HepG2 (cell line): Measurements from ENCODE around the gene ATG9A. TPM values are rescaled to one million over a fixed set of nuclear protein-coding genes. Genes with fewer than 3 reads are reported as not detected.
A peak's percentile ranks its signal among the peaks of the same experiment; 100 is the strongest.

ENCODE experiments used
- ARNT ChIP-seq: fragments of 450-650 bp; IDR thresholded peaks from 2 replicates; pipeline ENCODE4 v1.6.1; 2017
- ARNTL ChIP-seq: sonication (generic); formaldehyde crosslinking; IDR thresholded peaks from 2 replicates; pipeline ENCODE4 v1.4.0; 2020; ENCODE audit warnings: mild to moderate bottlenecking, missing genetic modification reagents
- CBFB ChIP-seq: sonication (generic); formaldehyde crosslinking; IDR thresholded peaks from 2 replicates; pipeline ENCODE4 v1.4.0; 2020; ENCODE audit warnings: missing genetic modification reagents
- HES4 ChIP-seq: sonication (generic); formaldehyde crosslinking; IDR thresholded peaks from 2 replicates; pipeline ENCODE4 v1.9.0; 2021; ENCODE audit warnings: mild to moderate bottlenecking, missing genetic modification reagents, borderline replicate concordance
- HOXA5 ChIP-seq: sonication (generic); formaldehyde crosslinking; IDR thresholded peaks from 2 replicates; pipeline ENCODE4 v1.4.0; 2020; ENCODE audit warnings: missing genetic modification reagents
- HOXA7 ChIP-seq: sonication (generic); formaldehyde crosslinking; IDR thresholded peaks from 2 replicates; pipeline ENCODE4 v1.8.1; 2022; ENCODE audit warnings: mild to moderate bottlenecking, missing genetic modification reagents, moderate library complexity
- HOXA9 ChIP-seq: sonication (generic); formaldehyde crosslinking; IDR thresholded peaks from 2 replicates; pipeline ENCODE4 v1.8.1; 2022; ENCODE audit warnings: missing genetic modification reagents, mild to moderate bottlenecking, moderate library complexity, borderline replicate concordance
- KDM5B ChIP-seq: sonication (generic); formaldehyde crosslinking; IDR thresholded peaks from 2 replicates; pipeline ENCODE4 v1.4.0; 2020; ENCODE audit warnings: missing genetic modification reagents, mild to moderate bottlenecking, borderline replicate concordance
- KLF13 ChIP-seq: sonication (generic); formaldehyde crosslinking; IDR thresholded peaks from 2 replicates; pipeline ENCODE4 v1.4.0; 2020; ENCODE audit warnings: mild to moderate bottlenecking, missing genetic modification reagents
- MAFF ChIP-seq: IDR thresholded peaks from 2 replicates; pipeline ENCODE4 v1.6.1; 2011; ENCODE audit warnings: low read depth, low read length, improper control_type of control experiment
- PHF20 ChIP-seq: sonication (generic); formaldehyde crosslinking; IDR thresholded peaks from 2 replicates; pipeline ENCODE4 v1.5.0; 2020; ENCODE audit warnings: mild to moderate bottlenecking, missing genetic modification reagents
- RARG ChIP-seq: sonication (generic); formaldehyde crosslinking; IDR thresholded peaks from 2 replicates; pipeline ENCODE4 v1.4.0; 2020; ENCODE audit warnings: low read depth, mild to moderate bottlenecking, missing genetic modification reagents
- SMARCE1 ChIP-seq: fragments of 450-650 bp; IDR thresholded peaks from 2 replicates; pipeline ENCODE4 v1.6.1; 2017; ENCODE audit warnings: borderline replicate concordance
- SP5 ChIP-seq: IDR thresholded peaks from 2 replicates; pipeline ENCODE4 v1.6.1; 2016; ENCODE audit warnings: low read depth, borderline replicate concordance
- TCF7L2 ChIP-seq: IDR thresholded peaks from 2 replicates; pipeline ENCODE4 v1.6.1; 2011; ENCODE audit warnings: mild to moderate bottlenecking, low read depth, low read length, moderate library complexity
- TOPORS ChIP-seq: sonication (generic); formaldehyde crosslinking; IDR thresholded peaks from 2 replicates; pipeline ENCODE4 v1.8.0; 2023; ENCODE audit warnings: mild to moderate bottlenecking, missing genetic modification reagents
- U2AF2 ChIP-seq: fragments of 200-400 bp; formaldehyde crosslinking; IDR thresholded peaks from 2 replicates; pipeline ENCODE4 v1.6.1; 2017; ENCODE audit warnings: low read depth, mild to moderate bottlenecking, low read length
- ZNF20 ChIP-seq: sonication (generic); formaldehyde crosslinking; IDR thresholded peaks from 2 replicates; pipeline ENCODE4 v1.4.0; 2020; ENCODE audit warnings: mild to moderate bottlenecking, moderate library complexity, missing genetic modification reagents
- ZNF260 ChIP-seq: sonication (generic); formaldehyde crosslinking; IDR thresholded peaks from 2 replicates; pipeline ENCODE4 v1.4.0; 2020; ENCODE audit warnings: missing genetic modification reagents, low read depth, mild to moderate bottlenecking, borderline replicate concordance
- ZNF281 ChIP-seq: sonication (generic); formaldehyde crosslinking; IDR thresholded peaks from 2 replicates; pipeline ENCODE4 v1.4.0; 2020; ENCODE audit warnings: missing genetic modification reagents, borderline replicate concordance
- ZNF282 ChIP-seq: fragments of 450-650 bp; IDR thresholded peaks from 2 replicates; pipeline ENCODE4 v1.6.1; 2018; ENCODE audit not compliant: partially characterized antibody
- ZNF577 ChIP-seq: sonication (generic); formaldehyde crosslinking; IDR thresholded peaks from 2 replicates; pipeline ENCODE4 v1.4.0; 2020; ENCODE audit warnings: mild to moderate bottlenecking, low read depth, missing genetic modification reagents, borderline replicate concordance
- ZNF605 ChIP-seq: sonication (generic); formaldehyde crosslinking; IDR thresholded peaks from 2 replicates; pipeline ENCODE4 v1.8.0; 2022; ENCODE audit warnings: mild to moderate bottlenecking, missing genetic modification reagents
- ZNF615 ChIP-seq: sonication (generic); formaldehyde crosslinking; IDR thresholded peaks from 2 replicates; pipeline ENCODE4 v1.5.0; 2020; ENCODE audit warnings: mild to moderate bottlenecking, missing genetic modification reagents, borderline replicate concordance
- ZNF709 ChIP-seq: sonication (generic); formaldehyde crosslinking; IDR thresholded peaks from 2 replicates; pipeline ENCODE4 v1.5.0; 2020; ENCODE audit warnings: mild to moderate bottlenecking, missing genetic modification reagents
- ZNF777 ChIP-seq: sonication (generic); formaldehyde crosslinking; IDR thresholded peaks from 2 replicates; pipeline ENCODE4 v1.4.0; 2020; ENCODE audit warnings: missing genetic modification reagents
- polyA plus RNA-seq, 8 experiments: library from polyadenylated mRNA; depleted of rRNA in 3 of 8; stranded (reverse) in 7 of 8; unstranded in 1 of 8; fragments of >200 nt; fragmentation: Illumina TruSeq in 4 of 8; extraction: Trizol in 4 of 8; gene quantifications; 2 replicates each; pipeline versions ENCODE4 v1.2.1 to v1.2.3, GENCODE V29; 2011 to 2016; ENCODE audit warnings: low read depth in 4 of 8, missing spikeins in 1 of 8, mixed read lengths in 1 of 8; ENCODE audit not compliant: insufficient read depth in 1 of 8
- total RNA-seq, 5 experiments: library from RNA; depleted of rRNA; stranded (reverse); fragments of >200 nt; fragmentation: Illumina TruSeq; extraction: Trizol; gene quantifications; 2 replicates each; pipeline ENCODE4 v1.2.3, GENCODE V29; 2016; ENCODE audit warnings: low read depth in 1 of 5
- TF ChIP-seq, protein P1 (sequence below): sonication (generic); formaldehyde crosslinking; conservative IDR thresholded peaks from 2 replicates; pipeline ENCODE4 v1.5.0; 2020; ENCODE audit warnings: missing genetic modification reagents
- TF ChIP-seq, protein P2 (sequence below): sonication (generic); formaldehyde crosslinking; IDR thresholded peaks from 2 replicates; pipeline ENCODE4 v1.5.0; 2020; ENCODE audit warnings: missing genetic modification reagents

The ATG9A gene
- total and polyA plus RNA-seq, 2 of the 13 experiments (the other 11 are each of a cell fraction or from before 2014, with no cell fraction given) = 35.0 to 131 TPM

- TF ChIP-seq ZNF281 (0 out of 2 replicates have a peak, but pooled peaks have one; percentile 22), ZNF605 (peak; percentile 30; the same call in 1 of the 2 replicates), U2AF2 (no peak), HOXA7 (CRISPR knock-in tag) (no peak), HOXA5 (no peak; the same call in 1 of the 2 replicates), TOPORS (no peak), MAFF (no peak), PHF20 (CRISPR knock-in tag) (0 out of 2 replicates have a peak, but pooled peaks have one; percentile 34), ZNF615 (CRISPR knock-in tag) (no peak), ZNF282 (no peak), ARNT (no peak), KDM5B (CRISPR knock-in tag) (0 out of 2 replicates have a peak, but pooled peaks have one; percentile 4), RARG (CRISPR knock-in tag) (no peak), ZNF709 (CRISPR knock-in tag) (no peak), TCF7L2 (no peak), SP5 (no peak), ZNF777 (CRISPR knock-in tag) (peak; percentile 39; the same call in 1 of the 2 replicates), ZNF20 (CRISPR knock-in tag) (no peak), HES4 (no peak), SMARCE1 (no peak), ZNF260 (CRISPR knock-in tag) (no peak), ZNF577 (CRISPR knock-in tag) (no peak), HOXA9 (CRISPR knock-in tag) (no peak), KLF13 (CRISPR knock-in tag) (0 out of 2 replicates have a peak, but pooled peaks have one; percentile 37), ARNTL (CRISPR knock-in tag) (no peak), CBFB (CRISPR knock-in tag) (0 out of 2 replicates have a peak, but pooled peaks have one; percentile 9)
- TF ChIP-seq, protein P1, sequence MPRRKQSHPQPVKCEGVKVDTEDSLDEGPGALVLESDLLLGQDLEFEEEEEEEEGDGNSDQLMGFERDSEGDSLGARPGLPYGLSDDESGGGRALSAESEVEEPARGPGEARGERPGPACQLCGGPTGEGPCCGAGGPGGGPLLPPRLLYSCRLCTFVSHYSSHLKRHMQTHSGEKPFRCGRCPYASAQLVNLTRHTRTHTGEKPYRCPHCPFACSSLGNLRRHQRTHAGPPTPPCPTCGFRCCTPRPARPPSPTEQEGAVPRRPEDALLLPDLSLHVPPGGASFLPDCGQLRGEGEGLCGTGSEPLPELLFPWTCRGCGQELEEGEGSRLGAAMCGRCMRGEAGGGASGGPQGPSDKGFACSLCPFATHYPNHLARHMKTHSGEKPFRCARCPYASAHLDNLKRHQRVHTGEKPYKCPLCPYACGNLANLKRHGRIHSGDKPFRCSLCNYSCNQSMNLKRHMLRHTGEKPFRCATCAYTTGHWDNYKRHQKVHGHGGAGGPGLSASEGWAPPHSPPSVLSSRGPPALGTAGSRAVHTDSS (CRISPR knock-in tag) = no peak; the same call in 1 of the 2 replicates
- TF ChIP-seq, protein P2, sequence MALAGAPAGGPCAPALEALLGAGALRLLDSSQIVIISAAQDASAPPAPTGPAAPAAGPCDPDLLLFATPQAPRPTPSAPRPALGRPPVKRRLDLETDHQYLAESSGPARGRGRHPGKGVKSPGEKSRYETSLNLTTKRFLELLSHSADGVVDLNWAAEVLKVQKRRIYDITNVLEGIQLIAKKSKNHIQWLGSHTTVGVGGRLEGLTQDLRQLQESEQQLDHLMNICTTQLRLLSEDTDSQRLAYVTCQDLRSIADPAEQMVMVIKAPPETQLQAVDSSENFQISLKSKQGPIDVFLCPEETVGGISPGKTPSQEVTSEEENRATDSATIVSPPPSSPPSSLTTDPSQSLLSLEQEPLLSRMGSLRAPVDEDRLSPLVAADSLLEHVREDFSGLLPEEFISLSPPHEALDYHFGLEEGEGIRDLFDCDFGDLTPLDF = peak; percentile 28; the same call in 1 of the 2 replicates
Measured at GRCh38 chr2:219230059-219230540, 664 bp upstream of the ATG9A start (continued).
